Thoracic aorta (tissue), 2 donors: Measurements from ENCODE around the gene NKTR. TPM values are rescaled to one million over a fixed set of nuclear protein-coding genes. Genes with fewer than 3 reads are reported as not detected.

Experiments used
- ATAC-seq: fragments of 150-250 bp; one replicate; pipeline ENCODE4 v1.8.0; 2017; ENCODE audit warnings: low read depth; ENCODE audit not compliant: insufficient number of reproducible peaks, low FRiP score
- DNase-seq: peaks from one replicate; pipeline ENCODE4 v3.0.0-alpha.2; 2020; ENCODE audit warnings: low spot score
- H3K27ac ChIP-seq, 2 donors: fragments of 200-600 bp; sonication (generic); 1 replicate in 1 of 2; 2 replicates in 1 of 2; pipeline ENCODE4 v1.5.1; 2016; ENCODE audit warnings: mild to moderate bottlenecking in 2 of 2, moderate library complexity in 2 of 2
- H3K27me3 ChIP-seq: fragments of 200-600 bp; sonication (generic); replicated peaks from 2 replicates; pipeline ENCODE4 v1.6.0; 2016; ENCODE audit warnings: mild to moderate bottlenecking; ENCODE audit not compliant: insufficient read depth
- H3K36me3 ChIP-seq: fragments of 200-600 bp; sonication (generic); one replicate; pipeline ENCODE4 v1.5.1; 2016
- H3K4me1 ChIP-seq, 2 donors: fragments of 200-600 bp; sonication (generic); 1 replicate in 1 of 2; 2 replicates in 1 of 2; pipeline versions ENCODE4 v1.5.1 to v1.6.0; 2016; ENCODE audit warnings: low read depth in 2 of 2, mild to moderate bottlenecking in 1 of 2; ENCODE audit not compliant: control insufficient read depth in 1 of 2
- H3K4me3 ChIP-seq: fragments of 200-600 bp; sonication (generic); 2 replicates; pipeline ENCODE4 v1.5.1; 2016; ENCODE audit warnings: mild to moderate bottlenecking
- H3K9me3 ChIP-seq: fragments of 200-600 bp; sonication (generic); 2 replicates; pipeline ENCODE4 v1.5.1; 2016
- CTCF ChIP-seq: fragments of 200-600 bp; sonication (generic); IDR thresholded peaks from one replicate; pipeline ENCODE4 v1.5.1; 2019; ENCODE audit warnings: antibody characterized with exemption
- total RNA-seq, 2 donors: library from RNA; depleted of rRNA; stranded (reverse); fragments of >200 nt; gene quantifications; one replicate each; pipeline versions ENCODE4 v1.1.0 to v1.2.3, GENCODE V29; 2016

The NKTR gene
- total RNA-seq, 2 donors from 2014 or later: 159 to 210 TPM

- Histone ChIP-seq H3K4me3 (no peak overlapping the region), H3K36me3 (no peaks in the 10 kb centered on the region), H3K27me3 (no peaks in the 10 kb centered on the region), H3K9me3 (no peaks in the 10 kb centered on the region), H3K4me1 (peaks cover 19 to 33% of the 10 kb centered on the region in 2 donors), H3K27ac (no peak overlapping the region)
- ATAC-seq (no peak), DNase-seq (no peak)
- no peak for TF ChIP-seq CTCF
These were observed 67.9 kb downstream of the NKTR start for GRCh38 chr3:42668413-42668760.

- no peak for ATAC-seq
- Histone ChIP-seq H3K9me3 (no peaks in the 10 kb centered on the region), H3K4me1 (peaks cover 19 to 33% of the 10 kb centered on the region in 2 donors), H3K27ac (no peak overlapping the region), H3K36me3 (no peaks in the 10 kb centered on the region), H3K27me3 (no peaks in the 10 kb centered on the region), H3K4me3 (no peak overlapping the region)
- no peak for DNase-seq
- no peak for TF ChIP-seq CTCF
These were observed 68.3 kb downstream of the NKTR start for GRCh38 chr3:42668793-42669217.

- no peak for DNase-seq
- H3K27me3 ChIP-seq: no peaks in the 10 kb centered on the region
- no peak for TF ChIP-seq CTCF
- no peak for ATAC-seq
- H3K27ac ChIP-seq: no peak overlapping the region
- H3K4me1 ChIP-seq: peaks cover 19 to 32% of the 10 kb centered on the region in 2 donors
- no peaks in the 10 kb centered on the region for H3K36me3 ChIP-seq
- no peaks in the 10 kb centered on the region for H3K9me3 ChIP-seq
- no peak overlapping the region for H3K4me3 ChIP-seq
These were observed 69.6 kb downstream of the NKTR start for GRCh38 chr3:42670051-42670576.

- no peaks in the 10 kb centered on the region for H3K36me3 ChIP-seq
- no peak for TF ChIP-seq CTCF
- H3K27ac ChIP-seq: no peak overlapping the region
- no peaks in the 10 kb centered on the region for H3K9me3 ChIP-seq
- H3K4me3 ChIP-seq: no peak overlapping the region
- DNase-seq: no peak
- H3K27me3 ChIP-seq: no peaks in the 10 kb centered on the region
- no peak for ATAC-seq
- H3K4me1 ChIP-seq: peaks cover 19 to 27% of the 10 kb centered on the region in 2 donors
These were observed 70.2 kb downstream of the NKTR start for GRCh38 chr3:42670670-42671069.

GRCh38 chr3:42672515-42672914 lies 72.0 kb downstream of the NKTR start:
- no peak for ATAC-seq
- H3K36me3 ChIP-seq: no peaks in the 10 kb centered on the region
- H3K27ac ChIP-seq: no peak overlapping the region
- no peaks in the 10 kb centered on the region for H3K27me3 ChIP-seq
- DNase-seq: no peak
- no peak overlapping the region for H3K4me3 ChIP-seq
- no peaks in the 10 kb centered on the region for H3K9me3 ChIP-seq
- TF ChIP-seq CTCF: no peak
- peaks cover 2 to 8% of the 10 kb centered on the region in 2 donors for H3K4me1 ChIP-seq
